IPS-NIHi7 (cell line): ENCODE data around the gene MARCHF3.
"Not testable (repeated sequence)": the region's sequence is repeated elsewhere in the genome, so short reads cannot be mapped to it uniquely, and the experiment has no call there.

ENCODE experiments used
- DNase-seq: peaks from one replicate; pipeline ENCODE4 v3.0.0; 2012; ENCODE audit warnings: mixed read lengths; ENCODE audit errors: extremely low spot score

Gene MARCHF3

DNA sequence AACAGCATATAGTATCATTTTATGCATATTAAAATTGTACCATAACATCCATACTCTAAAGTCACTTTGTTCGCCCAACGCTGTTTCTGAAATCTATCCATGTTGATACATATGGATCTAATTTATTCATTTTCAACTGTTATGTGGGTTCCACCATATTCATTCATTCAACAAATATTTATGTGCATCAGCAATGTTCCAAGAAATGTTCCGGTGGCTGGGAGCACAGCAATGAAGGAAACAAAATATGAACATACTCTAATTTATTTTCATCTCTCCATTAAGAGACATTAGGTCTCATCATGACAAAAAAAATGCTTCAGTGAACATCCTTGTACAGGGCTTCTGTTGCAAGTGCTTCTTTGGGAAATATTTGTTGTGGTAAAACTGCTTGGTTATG is 75.4 kb downstream of the MARCHF3 start:
- no peak for DNase-seq

DNA sequence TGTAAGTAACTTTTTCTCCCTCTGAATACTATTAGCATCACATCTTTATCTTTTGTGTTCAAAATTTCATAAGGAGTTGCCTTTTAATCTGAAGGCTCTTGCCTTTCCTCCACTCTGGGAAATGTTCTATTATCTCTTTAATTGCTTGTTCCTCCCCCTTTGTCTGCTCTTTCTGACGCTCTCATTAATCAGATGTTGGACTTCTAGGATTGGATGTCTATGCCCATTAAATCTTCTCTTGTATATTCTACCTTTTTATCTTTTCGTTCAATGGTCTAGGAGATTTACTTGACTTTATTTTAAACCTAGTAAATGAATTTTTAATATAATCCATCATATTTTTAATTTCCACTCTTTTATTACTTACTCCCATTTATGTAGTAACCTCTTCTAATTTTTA is 76.7 kb downstream of the MARCHF3 start:
- no peak for DNase-seq

DNA sequence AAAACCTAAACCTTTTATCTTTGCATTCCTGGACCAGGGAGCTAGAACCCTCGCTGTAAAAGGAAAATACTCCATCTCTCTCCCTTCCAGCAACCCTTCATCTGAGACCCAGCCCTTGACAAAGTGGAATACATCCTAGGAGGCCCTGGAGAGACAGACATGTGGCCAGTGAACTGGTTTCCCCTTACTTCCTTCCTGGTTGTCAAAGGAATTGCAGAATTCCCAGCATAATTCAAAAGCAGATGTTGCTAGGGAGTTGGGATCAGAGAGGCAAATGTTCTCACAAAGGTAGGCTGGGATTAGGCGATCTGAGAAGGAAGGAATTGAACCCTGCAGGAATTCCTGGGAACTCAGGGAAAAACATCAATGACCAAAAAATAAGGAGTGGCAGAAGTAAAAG is 80.9 kb downstream of the MARCHF3 start:
- no peak for DNase-seq

DNA sequence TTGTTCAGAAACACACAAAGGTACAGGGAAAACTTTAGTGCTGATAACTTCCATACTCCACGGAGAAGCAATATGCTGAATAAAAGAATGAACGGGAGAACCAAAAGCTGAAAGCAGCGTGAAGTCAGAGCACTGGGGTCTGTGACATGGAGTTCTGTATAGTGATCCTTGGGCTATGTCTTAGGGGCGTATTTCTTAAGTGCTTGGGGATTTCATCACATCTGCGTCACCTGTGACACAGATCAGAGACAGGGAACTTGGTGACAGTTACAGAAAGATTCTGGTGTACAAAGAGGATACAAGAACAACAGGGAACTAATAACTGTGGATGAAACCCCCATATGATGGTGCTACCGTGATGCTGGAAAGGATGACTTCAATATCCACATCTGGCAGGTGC is 81.9 kb downstream of the MARCHF3 start:
- no peak for DNase-seq

DNA sequence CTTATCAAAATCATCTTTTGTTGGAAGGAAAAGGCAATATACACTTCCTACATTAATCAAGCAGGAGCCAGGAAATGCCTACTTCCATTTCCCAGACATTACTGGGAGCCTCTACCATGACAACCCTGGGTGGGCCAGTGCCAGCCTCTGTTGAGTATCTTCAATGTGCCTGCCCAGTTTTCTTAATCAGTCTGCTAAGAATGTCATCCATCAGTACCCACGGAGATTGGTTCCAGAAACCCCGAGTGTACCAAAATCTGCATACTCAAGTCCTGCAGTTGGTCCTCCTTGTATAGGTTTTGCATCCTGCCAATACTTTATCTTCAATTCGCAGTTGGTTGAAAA is 82.4 kb downstream of the MARCHF3 start:
- no peak for DNase-seq

DNA sequence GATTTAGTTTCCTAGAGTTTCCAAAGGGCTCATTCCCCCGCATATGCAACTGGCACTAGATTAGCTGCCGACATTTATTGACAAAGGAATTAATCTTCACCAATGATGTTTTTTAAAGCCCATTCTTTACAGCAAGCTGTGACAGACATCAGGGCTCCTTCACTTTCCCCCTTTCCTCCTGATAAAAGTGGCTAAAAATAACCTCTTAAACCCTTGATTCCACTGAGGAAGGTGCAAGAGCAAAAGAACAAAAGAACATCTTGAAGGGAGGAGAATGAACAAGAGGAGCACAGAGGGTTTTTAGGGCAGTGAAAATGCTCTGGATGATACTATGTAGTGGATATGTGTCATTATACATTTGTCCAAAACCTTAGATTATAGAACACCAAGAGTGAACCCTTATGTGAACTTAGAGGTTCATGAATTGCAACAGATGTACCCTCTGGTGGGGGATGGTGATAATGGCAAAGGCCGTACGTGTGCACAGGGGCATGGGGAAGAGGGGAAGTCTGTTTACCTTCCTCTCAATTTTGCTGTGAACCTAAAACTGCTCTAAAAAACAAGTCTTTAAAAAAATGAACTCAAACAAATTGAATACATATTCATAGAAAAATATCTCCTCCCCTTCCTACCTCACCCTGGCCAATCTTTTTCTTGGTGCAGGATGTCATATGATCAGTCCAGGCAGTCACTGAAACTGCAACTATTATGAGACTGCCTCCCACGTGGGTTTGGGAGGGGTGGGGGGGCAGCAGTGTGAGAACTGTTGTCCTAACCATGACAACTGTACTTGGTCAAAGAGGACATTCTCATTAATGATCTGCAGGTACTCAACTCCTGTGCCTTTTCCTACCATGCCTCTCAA is 83.0 kb downstream of the MARCHF3 start:
- no peak for DNase-seq

DNA sequence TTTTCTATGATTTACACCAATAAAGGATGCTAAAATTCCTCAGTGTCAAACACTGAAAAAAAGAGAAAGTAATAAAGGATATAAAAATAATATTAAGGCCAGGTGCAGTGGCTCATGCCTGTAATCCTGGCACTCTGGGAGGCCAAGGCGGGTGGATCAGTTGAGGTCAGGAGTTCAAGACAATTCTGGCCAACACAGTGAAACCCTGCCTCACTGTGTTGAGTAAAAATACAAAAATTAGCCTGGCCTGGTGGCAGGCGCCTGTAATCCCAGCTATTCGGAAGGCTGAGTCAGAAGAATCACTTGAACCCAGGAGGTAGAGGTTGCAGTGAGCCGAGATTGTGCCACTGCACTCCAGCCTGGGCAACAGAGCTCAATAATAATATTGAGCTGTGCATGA is 87.5 kb downstream of the MARCHF3 start:
- not testable (repeated sequence) for DNase-seq

DNA sequence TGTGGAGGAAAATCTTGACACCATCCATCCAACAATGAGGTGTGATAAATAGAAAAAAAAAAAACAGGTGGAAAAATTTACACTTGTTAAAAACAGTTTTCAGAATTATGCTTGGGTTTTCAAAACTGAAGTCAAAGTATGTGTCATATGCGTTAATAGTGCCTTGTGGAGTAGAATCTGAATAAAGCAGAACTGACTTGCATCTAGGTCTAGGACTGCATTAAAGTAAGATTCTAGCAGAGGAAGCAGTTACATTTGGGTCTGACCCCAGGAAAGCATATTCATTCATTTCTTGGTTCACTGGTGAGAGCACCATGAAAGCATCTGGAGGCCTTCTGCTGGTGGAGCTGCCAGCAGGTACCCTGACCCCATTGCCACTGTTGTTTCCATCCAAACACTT is 89.0 kb downstream of the MARCHF3 start:
- DNase-seq: no peak

- DNase-seq: no peak
Measured at GRCh38 chr5:126939887-126940286, 90.5 kb downstream of the MARCHF3 start.

DNA sequence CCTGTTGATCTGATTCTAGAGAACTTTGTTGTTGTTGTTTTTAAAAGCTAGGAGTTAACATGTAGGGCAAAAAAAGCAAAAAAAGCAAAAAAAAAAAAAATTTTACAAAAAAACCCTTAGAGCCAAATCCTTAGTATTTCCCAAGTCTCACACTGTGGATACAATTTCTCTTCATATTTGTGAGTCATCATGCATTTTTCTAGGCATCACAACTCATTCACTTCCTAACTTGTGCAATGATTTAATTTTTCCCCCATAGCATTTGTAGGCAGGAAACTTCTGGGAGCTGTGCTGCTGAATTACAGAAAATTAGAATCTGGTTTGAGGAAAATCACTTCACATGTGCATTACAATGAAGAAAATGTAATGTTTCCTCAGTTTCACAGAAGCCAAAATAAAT is 91.9 kb downstream of the MARCHF3 start:
- DNase-seq: no peak

DNA sequence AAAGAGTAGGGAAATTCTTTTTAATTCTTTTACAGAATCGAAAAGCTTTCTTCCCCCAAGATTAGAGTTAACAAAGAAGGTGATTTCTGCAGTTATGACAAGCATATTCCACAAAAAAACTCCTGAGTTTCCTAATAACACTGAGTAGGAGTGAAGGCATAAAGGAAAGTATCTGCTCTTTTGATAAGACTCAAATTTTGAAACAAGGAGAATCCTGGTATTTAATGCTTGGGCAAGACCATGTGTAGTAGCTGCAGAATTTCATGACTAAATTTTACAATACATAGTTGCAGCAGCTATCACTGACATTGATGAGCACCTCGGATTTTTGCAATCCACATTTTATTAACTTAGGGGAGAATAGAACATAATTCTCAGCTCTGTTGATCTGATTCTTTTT is 92.6 kb downstream of the MARCHF3 start:
- no peak for DNase-seq

DNA sequence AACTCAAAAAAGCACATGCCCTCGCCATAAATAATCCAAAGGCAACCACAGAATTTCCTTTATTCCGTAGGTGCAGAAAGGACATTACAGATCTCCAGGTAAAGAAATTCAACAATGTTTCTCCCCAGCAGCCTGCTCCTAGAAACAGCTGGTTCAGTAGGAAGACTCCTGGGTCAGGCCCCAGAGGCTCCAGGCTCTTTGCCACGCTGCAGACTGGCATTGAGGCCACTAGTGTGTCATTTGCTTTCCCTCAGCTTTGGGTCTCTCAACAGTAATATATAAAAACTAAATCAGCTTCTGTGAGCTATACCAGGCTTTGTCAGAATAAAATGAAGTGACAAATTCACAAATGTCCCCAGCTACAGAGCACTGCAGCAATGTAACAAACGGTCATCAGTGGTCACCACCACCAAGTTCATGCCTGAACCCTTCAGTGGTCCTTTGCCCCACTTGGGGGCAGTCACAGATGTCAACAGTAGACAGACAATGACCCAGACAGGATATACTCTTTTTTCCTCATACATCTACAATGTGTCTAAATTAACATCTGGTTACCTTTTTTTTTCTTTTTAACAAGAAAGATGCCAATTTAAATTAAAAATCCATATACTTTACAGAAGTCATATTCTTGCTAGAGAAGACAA is 93.5 kb downstream of the MARCHF3 start:
- DNase-seq: no peak

- DNase-seq: no peak
Measured at GRCh38 chr5:126931963-126932660, 98.2 kb downstream of the MARCHF3 start.

- DNase-seq: no peak
Measured at GRCh38 chr5:126928041-126928440, 102.3 kb downstream of the MARCHF3 start.

- DNase-seq: no peak
Measured at GRCh38 chr5:126927429-126927828, 102.9 kb downstream of the MARCHF3 start.

DNA sequence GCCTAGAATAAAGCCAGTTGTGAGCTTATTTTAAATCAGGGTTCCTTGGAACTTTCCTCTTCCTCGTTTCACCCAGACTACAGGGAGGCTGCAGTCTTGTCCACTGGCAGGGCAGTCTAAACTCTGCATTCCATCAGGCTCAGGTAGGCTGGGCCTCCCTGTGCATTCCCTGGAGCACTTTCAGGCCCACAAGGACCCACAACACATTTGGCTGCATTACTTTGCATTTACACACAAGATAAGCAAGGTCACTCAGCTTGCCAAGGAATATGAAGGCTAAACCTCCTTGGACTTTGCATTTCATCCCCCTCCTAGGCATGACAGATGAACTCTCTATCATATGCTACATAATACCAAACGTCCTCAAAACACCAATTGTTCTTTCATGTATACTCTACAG is 104.2 kb downstream of the MARCHF3 start:
- DNase-seq: no peak

GRCh38 chr5:126925482-126925881 is 104.9 kb downstream of the MARCHF3 start:
- DNase-seq: no peak

GRCh38 chr5:126924331-126925033 is 105.9 kb downstream of the MARCHF3 start:
- no peak for DNase-seq

- no peak for DNase-seq
Measured at GRCh38 chr5:126921241-126922091, 108.9 kb downstream of the MARCHF3 start.

- DNase-seq: no peak
Measured at GRCh38 chr5:126920291-126920690, 110.1 kb downstream of the MARCHF3 start.

DNA sequence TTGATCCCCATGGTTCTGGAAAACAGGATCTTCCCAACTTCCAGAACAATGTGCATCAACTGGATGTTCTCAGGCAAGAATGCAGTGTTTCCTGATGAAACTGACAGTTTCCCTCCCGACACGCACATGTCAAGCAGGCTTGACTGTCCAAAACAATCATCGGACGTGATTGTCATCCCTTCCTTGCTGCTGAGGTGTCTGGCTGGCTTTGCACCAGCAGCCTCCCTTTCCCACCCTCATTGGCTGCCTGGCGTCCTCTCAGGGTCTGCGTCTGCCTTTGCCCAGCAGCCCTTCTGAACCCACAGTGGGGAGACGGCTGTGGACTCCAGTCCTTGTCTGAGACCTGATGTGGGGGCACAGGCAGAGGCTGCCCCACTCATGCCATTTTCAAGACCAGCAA is 110.8 kb downstream of the MARCHF3 start:
- no peak for DNase-seq
